ENCODE results near the gene CD79A. TPM values are rescaled to one million over a fixed set of nuclear protein-coding genes. Genes with fewer than 3 reads are reported as not detected.
"Not testable (repeated sequence)": the region's sequence is repeated elsewhere in the genome, so short reads cannot be mapped to it uniquely, and the experiment has no call there.

The CD79A gene
- total RNA-seq, 1 donor from 2014 or later = 1.0 TPM

DNA sequence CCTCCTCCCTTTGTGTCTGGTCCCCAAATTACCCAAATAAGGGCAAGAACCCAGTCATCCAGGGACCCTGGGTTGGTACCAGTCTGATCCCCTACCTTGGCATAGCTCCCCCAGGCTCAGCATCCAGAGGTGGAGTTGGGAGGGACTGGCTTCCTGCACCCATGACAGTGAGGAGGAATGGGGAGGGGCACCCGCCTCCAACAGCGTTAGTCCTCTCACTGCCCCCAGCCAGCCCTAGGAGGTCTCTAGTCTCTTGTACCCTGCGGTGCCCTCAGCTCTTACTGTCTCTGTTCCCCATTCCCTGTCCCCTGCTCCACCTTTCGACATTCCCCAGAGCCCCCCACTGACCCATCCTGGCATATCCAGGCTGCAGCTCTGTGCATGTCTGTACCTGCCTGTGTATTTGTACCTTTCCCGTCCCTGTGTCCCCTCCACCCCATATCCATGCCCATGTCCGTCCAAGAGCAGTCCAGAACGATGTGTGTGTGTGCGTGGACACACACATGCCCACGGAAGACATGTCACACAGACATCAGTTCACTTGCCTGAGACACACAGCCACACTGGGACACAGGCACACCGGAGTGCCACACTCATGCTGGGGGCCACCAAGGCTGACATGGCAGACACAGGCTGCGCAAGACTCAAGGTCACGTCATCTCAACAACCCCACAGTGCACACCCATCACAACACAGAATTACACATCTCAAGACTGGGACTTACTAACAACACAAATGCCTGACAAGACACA is 33.3 kb downstream of the CD79A start:
- Histone ChIP-seq H3K4me1 (ENCODE audit: control insufficient read depth in 3 of 3, insufficient read depth in 3 of 3, low read length in 3 of 3) (no peaks in the 10 kb centered on the region), H3K27me3 (ENCODE audit: control insufficient read depth in 3 of 3, insufficient read depth in 3 of 3, low read length in 3 of 3) (peaks cover 46 to 48% (median 46%) of the 10 kb centered on the region in 3 donors), H3K27ac (ENCODE audit: low read depth, low read length) (no peak overlapping the region)

DNA sequence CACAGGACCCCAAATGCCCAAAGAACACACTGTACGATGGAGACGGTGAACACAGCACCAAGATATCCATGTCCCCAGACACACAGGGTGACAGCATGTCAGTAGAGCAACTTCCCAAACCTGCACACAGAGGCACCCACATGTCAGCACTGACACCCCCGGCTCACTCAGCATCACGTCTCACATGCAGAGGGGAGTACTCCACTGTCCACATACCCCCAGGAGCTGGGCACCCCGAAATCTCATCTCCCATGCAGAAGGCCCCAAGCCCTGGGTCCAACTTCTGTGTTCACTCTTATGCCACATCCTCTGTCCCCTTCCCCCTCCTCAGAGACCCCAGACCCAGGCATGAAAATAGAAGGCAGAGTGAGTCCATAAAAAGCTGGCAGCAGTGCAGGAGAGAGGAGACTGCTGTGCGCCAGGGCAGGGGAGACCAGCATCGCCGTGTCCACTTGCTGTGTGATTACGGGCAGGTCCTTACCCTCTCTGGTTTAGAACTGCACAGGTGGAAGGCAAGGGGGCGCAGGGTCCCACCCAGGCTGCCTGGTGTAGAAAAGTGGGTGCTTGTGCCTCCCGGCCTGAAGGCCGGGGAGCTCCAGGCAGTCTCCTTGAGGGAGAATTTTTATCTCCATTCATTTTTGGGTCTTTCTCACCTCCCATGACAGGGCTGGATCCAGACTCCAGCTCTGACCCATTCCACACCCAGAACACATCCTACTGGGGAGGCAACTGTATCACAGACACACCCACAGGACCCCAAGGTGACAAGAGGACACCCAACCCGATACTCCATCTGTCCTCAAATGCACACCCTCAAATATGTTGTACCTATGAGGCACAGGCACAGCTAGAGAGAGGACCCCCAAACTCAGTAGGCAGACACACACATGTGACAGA is 34.2 kb downstream of the CD79A start:
- H3K27ac ChIP-seq (ENCODE audit: low read depth, low read length) = no peak overlapping the region
- no peaks in the 10 kb centered on the region for H3K9me3 ChIP-seq (ENCODE audit: control insufficient read depth in 3 of 3, low read length in 3 of 3)
- no peak overlapping the region for H3K9ac ChIP-seq (ENCODE audit: low read depth in 1 of 3, low read length in 3 of 3)
- H3K4me3 ChIP-seq (ENCODE audit: low read length in 3 of 3) = no peak overlapping the region
- no peaks in the 10 kb centered on the region for H3K4me1 ChIP-seq (ENCODE audit: control insufficient read depth in 3 of 3, insufficient read depth in 3 of 3, low read length in 3 of 3)
- peaks cover 52 to 55% (median 53%) of the 10 kb centered on the region in 3 donors for H3K27me3 ChIP-seq (ENCODE audit: control insufficient read depth in 3 of 3, insufficient read depth in 3 of 3, low read length in 3 of 3)
- H3K36me3 ChIP-seq (ENCODE audit: control insufficient read depth in 3 of 3, insufficient read depth in 3 of 3, low read length in 3 of 3) = peaks cover 0 to 7% (median 1%) of the 10 kb centered on the region in 3 donors

More for the DNA sequence above, 33.3 kb downstream of the CD79A start:
- Histone ChIP-seq H3K36me3 (ENCODE audit: control insufficient read depth in 3 of 3, insufficient read depth in 3 of 3, low read length in 3 of 3) (peaks cover 7 to 13% (median 9%) of the 10 kb centered on the region in 3 donors), H3K4me3 (ENCODE audit: low read length in 3 of 3) (no peak overlapping the region), H3K9ac (ENCODE audit: low read depth in 1 of 3, low read length in 3 of 3) (no peak overlapping the region), H3K9me3 (ENCODE audit: control insufficient read depth in 3 of 3, low read length in 3 of 3) (no peaks in the 10 kb centered on the region)

- H3K27me3 ChIP-seq (ENCODE audit: control insufficient read depth in 3 of 3, insufficient read depth in 3 of 3, low read length in 3 of 3) = peaks cover 61 to 64% (median 61%) of the 10 kb centered on the region in 3 donors
- no peaks in the 10 kb centered on the region for H3K4me1 ChIP-seq (ENCODE audit: control insufficient read depth in 3 of 3, insufficient read depth in 3 of 3, low read length in 3 of 3)
Measured at GRCh38 chr19:41911889-41912731, 35.0 kb downstream of the CD79A start.

GRCh38 chr19:41912899-41913537 is 35.9 kb downstream of the CD79A start:
- Histone ChIP-seq H3K4me1 (ENCODE audit: control insufficient read depth in 3 of 3, insufficient read depth in 3 of 3, low read length in 3 of 3) (no peaks in the 10 kb centered on the region), H3K36me3 (ENCODE audit: control insufficient read depth in 3 of 3, insufficient read depth in 3 of 3, low read length in 3 of 3) (no peaks in the 10 kb centered on the region), H3K27ac (ENCODE audit: low read depth, low read length) (no peak overlapping the region), H3K9ac (ENCODE audit: low read depth in 1 of 3, low read length in 3 of 3) (no peak overlapping the region), H3K9me3 (ENCODE audit: control insufficient read depth in 3 of 3, low read length in 3 of 3) (no peaks in the 10 kb centered on the region), H3K27me3 (ENCODE audit: control insufficient read depth in 3 of 3, insufficient read depth in 3 of 3, low read length in 3 of 3) (peaks cover 67 to 72% (median 71%) of the 10 kb centered on the region in 3 donors), H3K4me3 (ENCODE audit: low read length in 3 of 3) (no peak overlapping the region)

More at GRCh38 chr19:41911889-41912731, 35.0 kb downstream of the CD79A start:
- Histone ChIP-seq H3K27ac (ENCODE audit: low read depth, low read length) (no peak overlapping the region), H3K9ac (ENCODE audit: low read depth in 1 of 3, low read length in 3 of 3) (no peak overlapping the region), H3K9me3 (ENCODE audit: control insufficient read depth in 3 of 3, low read length in 3 of 3) (no peaks in the 10 kb centered on the region), H3K4me3 (ENCODE audit: low read length in 3 of 3) (no peak overlapping the region), H3K36me3 (ENCODE audit: control insufficient read depth in 3 of 3, insufficient read depth in 3 of 3, low read length in 3 of 3) (no peaks in the 10 kb centered on the region)

- Histone ChIP-seq H3K9ac (ENCODE audit: low read depth in 1 of 3, low read length in 3 of 3) (no peak overlapping the region), H3K4me1 (ENCODE audit: control insufficient read depth in 3 of 3, insufficient read depth in 3 of 3, low read length in 3 of 3) (no peaks in the 10 kb centered on the region), H3K4me3 (ENCODE audit: low read length in 3 of 3) (no peak overlapping the region), H3K9me3 (ENCODE audit: control insufficient read depth in 3 of 3, low read length in 3 of 3) (no peaks in the 10 kb centered on the region), H3K27ac (ENCODE audit: low read depth, low read length) (no peak overlapping the region), H3K27me3 (ENCODE audit: control insufficient read depth in 3 of 3, insufficient read depth in 3 of 3, low read length in 3 of 3) (peaks cover 75 to 79% (median 78%) of the 10 kb centered on the region in 3 donors), H3K36me3 (ENCODE audit: control insufficient read depth in 3 of 3, insufficient read depth in 3 of 3, low read length in 3 of 3) (no peaks in the 10 kb centered on the region)
Measured at GRCh38 chr19:41913538-41914423, 36.7 kb downstream of the CD79A start.

DNA sequence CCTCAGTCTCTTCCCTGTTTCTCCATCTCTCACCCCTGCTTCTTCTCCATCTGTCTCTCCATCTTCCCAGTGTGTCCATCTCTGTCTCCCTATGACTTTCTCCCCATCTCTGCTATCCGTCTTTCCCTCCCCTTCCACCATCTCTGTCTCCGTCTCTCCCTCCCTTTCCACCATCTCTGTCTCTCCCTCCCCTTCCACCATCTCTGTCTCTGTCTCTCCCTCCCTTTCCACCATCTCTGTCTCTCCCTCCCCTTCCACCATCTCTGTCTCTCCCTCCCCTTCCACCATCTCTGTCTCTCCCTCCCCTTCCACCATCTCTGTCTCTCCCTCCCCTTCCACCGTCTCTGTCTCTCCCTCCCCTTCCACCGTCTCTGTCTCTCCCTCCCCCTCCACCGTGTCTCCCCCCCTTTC is 37.4 kb downstream of the CD79A start:
- not testable (repeated sequence) for H3K4me1 ChIP-seq (ENCODE audit: control insufficient read depth in 3 of 3, insufficient read depth in 3 of 3, low read length in 3 of 3); H3K4me3 ChIP-seq (ENCODE audit: low read length in 3 of 3); H3K27ac ChIP-seq (ENCODE audit: low read depth, low read length); H3K9me3 ChIP-seq (ENCODE audit: control insufficient read depth in 3 of 3, low read length in 3 of 3); H3K36me3 ChIP-seq (ENCODE audit: control insufficient read depth in 3 of 3, insufficient read depth in 3 of 3, low read length in 3 of 3); H3K9ac ChIP-seq (ENCODE audit: low read depth in 1 of 3, low read length in 3 of 3)
- peaks cover 77 to 84% (median 81%) of the 10 kb centered on the region in 3 donors for H3K27me3 ChIP-seq (ENCODE audit: control insufficient read depth in 3 of 3, insufficient read depth in 3 of 3, low read length in 3 of 3)

DNA sequence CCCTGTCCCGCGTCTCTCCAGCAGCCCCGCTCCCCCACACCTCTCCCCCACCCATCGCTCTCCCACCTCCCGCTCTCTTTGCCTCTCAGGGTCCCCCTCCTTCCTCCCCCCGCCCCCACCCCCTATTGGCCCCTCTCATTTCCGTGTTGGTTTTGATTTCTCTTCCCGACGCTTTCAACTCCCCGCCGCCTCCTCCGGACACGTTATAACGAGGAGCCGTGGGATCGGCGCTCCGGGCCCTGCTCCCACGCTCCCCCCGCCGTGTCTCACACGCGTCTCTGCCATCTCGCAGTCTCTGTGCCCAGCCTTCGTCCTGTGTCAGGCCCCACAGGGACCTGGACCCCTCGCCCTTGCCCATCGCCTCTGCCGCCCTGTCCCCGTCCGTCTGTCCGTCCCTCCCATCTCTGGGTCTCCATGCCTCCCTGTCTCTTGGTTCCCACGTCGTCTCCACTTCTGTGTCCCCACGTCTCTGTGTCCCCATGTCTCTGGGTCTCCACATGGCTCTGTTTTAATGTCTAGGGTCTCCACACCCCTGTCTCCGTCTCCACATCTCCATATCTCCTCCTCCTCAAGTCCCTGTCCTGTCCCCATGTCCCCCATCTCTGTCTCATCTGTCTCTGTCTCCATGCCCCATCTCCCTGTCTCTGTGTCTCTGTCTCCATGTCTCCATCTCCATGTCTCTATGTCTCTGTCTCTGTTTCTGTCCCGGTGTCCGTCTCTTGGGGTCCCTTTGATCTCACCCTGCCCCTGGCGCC is 38.1 kb downstream of the CD79A start:
- H3K4me1 ChIP-seq (ENCODE audit: control insufficient read depth in 3 of 3, insufficient read depth in 3 of 3, low read length in 3 of 3) = no peaks in the 10 kb centered on the region
- H3K9ac ChIP-seq (ENCODE audit: low read depth in 1 of 3, low read length in 3 of 3) = no peak overlapping the region
- H3K27ac ChIP-seq (ENCODE audit: low read depth, low read length) = no peak overlapping the region
- no peaks in the 10 kb centered on the region for H3K36me3 ChIP-seq (ENCODE audit: control insufficient read depth in 3 of 3, insufficient read depth in 3 of 3, low read length in 3 of 3)
- H3K27me3 ChIP-seq (ENCODE audit: control insufficient read depth in 3 of 3, insufficient read depth in 3 of 3, low read length in 3 of 3) = peaks cover 78 to 87% (median 84%) of the 10 kb centered on the region in 3 donors
- H3K9me3 ChIP-seq (ENCODE audit: control insufficient read depth in 3 of 3, low read length in 3 of 3) = no peaks in the 10 kb centered on the region
- no peak overlapping the region for H3K4me3 ChIP-seq (ENCODE audit: low read length in 3 of 3)

- peaks cover 78 to 87% (median 84%) of the 10 kb centered on the region in 3 donors for H3K27me3 ChIP-seq (ENCODE audit: control insufficient read depth in 3 of 3, insufficient read depth in 3 of 3, low read length in 3 of 3)
- no peaks in the 10 kb centered on the region for H3K4me1 ChIP-seq (ENCODE audit: control insufficient read depth in 3 of 3, insufficient read depth in 3 of 3, low read length in 3 of 3)
- H3K36me3 ChIP-seq (ENCODE audit: control insufficient read depth in 3 of 3, insufficient read depth in 3 of 3, low read length in 3 of 3) = no peaks in the 10 kb centered on the region
- no peaks in the 10 kb centered on the region for H3K9me3 ChIP-seq (ENCODE audit: control insufficient read depth in 3 of 3, low read length in 3 of 3)
- no peak overlapping the region for H3K27ac ChIP-seq (ENCODE audit: low read depth, low read length)
- no peak overlapping the region for H3K4me3 ChIP-seq (ENCODE audit: low read length in 3 of 3)
- no peak overlapping the region for H3K9ac ChIP-seq (ENCODE audit: low read depth in 1 of 3, low read length in 3 of 3)
Measured at GRCh38 chr19:41915776-41916414, 38.8 kb downstream of the CD79A start.

All from skeletal muscle tissue (tissue), 4 donors.